Activated T-helper 1 cell treated with anti-CD3 and anti-CD28 coated beads, Interleukin-2, amount 50 U/mL, for 16 hours (primary cell): ENCODE data around the gene CAMK2B.
"Not testable (repeated sequence)": the region's sequence is repeated elsewhere in the genome, so short reads cannot be mapped to it uniquely, and the experiment has no call there.

Experiments
- DNase-seq, 2 donors: peaks; one replicate each; pipeline ENCODE4 v3.0.0-alpha.2; 2020; ENCODE audit warnings: low read depth in 1 of 2, low spot score in 1 of 2

Gene CAMK2B

DNA sequence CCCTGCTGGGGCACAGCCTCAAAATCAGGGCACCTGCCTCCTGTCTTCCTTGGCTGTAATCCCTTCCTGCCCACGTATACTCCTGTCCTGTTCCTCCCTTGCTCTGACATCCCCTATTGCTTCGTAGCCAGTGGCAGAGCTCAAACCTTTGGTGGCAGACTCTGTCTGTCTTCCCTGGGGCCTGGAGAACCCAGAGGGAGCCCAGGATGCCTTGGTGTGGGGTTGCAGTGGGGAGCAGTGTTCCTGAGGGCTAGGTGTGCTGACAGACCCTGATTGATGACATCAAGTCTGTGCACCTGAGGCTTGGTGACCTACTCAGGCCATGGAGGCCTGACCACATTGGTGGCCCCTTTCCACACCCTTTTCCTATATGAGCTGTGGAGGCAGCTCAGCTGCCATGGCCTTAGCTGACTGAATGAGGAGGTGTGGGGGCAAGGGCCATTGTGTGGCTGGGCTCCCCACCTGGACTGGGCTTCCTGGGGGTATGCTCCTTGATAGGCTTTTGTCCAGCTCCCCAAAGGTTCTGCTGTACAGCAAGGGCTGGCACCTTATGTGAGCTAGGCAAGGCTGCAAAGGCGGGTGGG lies 130.7 kb downstream of the CAMK2B start:
- no peak for DNase-seq

DNA sequence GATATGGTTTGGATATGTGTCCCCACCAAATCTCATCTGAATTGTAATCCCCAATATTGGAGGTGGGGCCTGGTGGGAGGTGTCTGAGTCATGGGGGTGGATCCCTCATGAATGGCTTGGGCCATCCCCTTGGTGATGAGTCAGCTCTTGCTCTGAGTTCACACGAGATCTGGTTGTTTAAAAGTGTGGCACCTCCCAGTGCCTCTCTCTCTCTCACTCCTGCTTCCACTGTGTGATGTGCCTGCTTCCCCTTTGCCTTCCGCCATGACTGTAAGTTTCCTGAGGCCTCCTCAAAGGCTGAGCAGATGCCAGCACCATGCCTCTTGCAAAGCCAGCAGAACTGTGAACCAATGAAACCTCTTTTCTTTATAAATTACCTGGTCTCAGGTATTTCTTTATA lies 131.3 kb downstream of the CAMK2B start:
- no peak for DNase-seq

DNA sequence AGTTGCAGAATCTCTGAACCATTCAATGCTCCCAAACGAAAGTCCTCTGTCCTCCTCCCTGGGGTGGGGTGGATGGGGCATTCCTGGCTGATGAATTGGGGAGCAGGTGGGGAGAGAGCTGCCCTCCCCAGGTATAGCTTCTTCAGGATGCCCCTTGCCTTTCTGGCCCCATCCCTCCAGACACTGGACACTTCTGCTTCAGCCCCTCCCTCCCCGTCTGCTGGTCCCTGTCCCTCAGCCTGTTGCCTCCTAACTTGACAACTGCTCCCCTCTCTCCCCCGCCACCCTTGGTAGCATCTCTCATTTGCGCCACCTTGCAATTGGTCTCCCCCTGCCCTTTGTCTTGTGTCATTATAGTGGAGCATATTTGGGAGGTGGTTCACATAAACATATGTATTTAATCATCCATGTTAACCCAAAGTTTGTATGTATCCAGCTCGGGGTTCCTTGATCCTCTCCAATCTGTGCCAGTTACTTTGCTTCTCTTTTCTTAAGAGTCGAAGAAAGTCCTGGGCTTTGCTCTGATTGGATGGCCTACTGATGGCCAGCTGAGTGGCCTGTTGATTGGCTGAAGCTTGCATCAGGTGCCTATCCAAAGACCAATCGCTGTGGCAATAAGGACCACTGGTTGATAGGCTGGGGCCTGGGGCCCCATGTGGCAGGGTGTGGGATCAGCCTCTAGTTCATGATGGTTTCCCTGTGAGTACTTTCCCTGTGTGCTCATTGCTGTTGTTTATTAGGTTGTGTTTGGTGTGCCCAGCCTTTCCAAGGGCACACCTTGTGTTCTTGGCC lies 132.2 kb downstream of the CAMK2B start:
- no peak for DNase-seq

DNA sequence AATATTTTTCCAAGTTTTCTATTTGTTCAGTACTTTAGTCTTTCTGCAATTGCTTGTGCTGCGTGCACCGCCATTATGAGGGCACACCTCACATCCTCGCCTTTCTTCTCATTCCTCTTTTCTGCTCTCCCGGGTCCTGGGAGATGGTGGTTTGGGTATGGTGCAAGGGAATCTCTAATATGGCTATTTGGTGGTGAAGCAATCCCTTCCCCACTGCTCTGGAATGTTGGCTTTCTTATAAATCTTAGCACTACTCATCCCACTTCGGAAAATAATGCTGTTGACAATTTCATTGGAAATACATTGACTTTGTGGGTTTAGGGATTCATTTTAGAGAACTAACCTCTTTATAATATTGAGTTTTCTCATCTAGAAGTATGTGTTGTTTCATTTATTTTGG lies 134.2 kb downstream of the CAMK2B start:
- no peak for DNase-seq

DNA sequence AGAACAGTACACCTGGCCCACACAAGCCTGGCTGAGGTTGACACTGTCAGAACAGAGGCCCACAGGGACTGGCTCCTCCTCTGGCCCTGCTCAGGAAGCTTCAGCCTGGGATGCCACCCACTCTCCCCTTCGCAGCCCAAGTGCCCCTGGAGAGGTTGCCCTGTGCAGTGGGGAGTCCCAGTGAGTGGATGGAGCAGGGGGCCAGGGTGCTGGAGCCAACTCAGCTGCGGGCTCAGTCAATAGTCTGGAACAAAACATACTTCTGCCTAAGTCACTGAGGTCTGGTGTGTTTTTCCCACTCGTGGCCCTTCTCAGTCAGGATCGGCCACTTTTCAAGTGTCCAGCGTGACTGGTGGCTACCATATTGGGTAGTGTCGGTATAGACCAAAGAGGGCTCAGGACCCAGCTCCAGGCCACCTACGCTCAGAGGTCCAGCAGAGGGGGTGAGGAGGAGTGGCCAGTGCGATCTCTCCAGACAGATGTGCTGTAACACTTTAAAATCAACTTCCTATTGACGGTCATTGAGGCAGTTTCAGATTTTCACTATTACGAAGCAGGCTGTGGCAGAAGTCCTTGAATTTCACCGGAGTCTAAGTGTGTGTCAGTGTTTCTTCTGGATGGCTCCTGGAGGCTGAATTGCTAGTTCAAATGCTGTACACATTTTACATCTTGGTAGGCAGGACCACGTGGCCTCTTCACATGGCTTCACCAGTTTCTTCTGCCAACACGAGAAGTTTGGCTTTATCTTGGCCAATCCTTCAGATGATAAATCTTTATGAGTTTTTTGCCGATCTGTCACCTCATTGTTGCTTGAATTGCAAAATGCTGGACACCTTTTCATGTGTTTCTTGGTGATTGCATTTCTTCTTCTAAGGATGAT lies 135.2 kb downstream of the CAMK2B start:
- DNase-seq = no peak

DNA sequence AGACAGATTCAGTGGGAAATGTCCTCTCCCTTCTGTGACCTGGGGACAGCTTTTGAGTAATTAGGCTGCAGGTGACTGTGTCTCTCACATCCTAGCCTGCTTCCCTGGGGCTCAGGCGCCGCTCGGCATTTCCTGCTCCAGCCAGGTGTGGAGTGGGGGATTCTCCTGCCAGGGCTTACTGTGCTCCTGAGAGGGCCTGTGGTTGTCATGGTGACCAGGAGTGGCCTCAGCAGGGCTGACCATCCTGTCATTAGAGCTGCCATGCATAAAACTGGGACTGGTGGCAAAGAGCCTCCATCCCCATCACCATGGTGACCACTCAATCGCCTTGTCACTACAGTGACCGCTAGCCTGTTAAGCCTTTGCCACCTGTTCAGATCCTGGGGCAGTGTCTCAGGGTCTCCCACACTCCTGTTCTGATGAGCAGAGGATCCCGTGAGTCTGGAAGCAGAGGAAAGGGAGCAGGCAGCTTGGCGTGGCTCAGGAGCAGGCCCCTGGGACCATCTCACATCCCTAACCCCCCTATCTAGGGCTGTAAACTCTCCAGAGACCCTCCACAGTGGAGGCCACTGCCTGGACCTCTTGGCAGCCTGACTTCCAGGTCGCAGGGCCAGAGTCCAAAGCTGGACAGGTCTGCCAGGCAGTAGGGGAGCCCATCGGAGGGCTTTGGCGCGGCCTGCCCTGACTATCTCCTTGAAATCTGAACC lies 136.0 kb downstream of the CAMK2B start, which contains the start of gene GCK:
Gene GCK (minus strand): TSS at position 154 of the 707 bp plus-strand sequence. CDS start 486 bp downstream, outside the sequence.
- DNase-seq = no peak

DNA sequence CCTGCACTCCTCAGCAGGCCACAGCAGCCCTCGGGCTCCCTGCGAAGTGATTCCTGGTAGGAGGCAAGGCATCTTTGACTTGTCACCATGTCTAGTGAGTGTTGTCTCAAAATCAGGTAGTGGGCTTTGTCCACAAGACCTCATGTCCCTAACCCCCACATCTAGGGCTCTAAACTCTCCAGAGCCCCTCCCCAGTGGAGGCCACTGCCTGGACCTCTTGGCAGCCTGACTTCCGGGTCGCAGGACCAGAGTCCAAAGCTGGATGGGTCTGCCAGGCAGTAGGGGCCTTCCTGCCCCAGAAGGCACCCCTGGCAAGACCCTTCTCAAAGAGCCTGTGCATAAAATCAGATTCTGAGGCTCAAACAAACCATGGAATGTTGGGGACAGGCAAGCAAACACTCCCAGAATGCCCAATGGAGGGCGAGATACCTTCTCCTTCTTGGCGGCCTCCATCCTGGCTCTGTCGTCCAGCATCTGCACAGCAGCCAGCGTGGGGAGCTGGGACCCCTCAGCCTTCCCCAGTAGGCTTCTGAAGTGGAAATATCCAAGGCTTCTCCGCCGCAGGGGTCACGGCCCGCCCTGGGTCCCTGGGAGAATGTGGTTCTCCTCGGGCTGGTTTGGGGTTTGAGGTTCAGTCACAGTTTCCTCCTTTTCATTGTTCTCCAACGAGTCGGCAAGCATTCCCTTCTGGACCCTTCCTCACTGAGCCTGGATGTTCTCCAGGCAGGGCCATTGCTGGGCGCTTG lies 136.7 kb downstream of the CAMK2B start:
- no peak for DNase-seq

DNA sequence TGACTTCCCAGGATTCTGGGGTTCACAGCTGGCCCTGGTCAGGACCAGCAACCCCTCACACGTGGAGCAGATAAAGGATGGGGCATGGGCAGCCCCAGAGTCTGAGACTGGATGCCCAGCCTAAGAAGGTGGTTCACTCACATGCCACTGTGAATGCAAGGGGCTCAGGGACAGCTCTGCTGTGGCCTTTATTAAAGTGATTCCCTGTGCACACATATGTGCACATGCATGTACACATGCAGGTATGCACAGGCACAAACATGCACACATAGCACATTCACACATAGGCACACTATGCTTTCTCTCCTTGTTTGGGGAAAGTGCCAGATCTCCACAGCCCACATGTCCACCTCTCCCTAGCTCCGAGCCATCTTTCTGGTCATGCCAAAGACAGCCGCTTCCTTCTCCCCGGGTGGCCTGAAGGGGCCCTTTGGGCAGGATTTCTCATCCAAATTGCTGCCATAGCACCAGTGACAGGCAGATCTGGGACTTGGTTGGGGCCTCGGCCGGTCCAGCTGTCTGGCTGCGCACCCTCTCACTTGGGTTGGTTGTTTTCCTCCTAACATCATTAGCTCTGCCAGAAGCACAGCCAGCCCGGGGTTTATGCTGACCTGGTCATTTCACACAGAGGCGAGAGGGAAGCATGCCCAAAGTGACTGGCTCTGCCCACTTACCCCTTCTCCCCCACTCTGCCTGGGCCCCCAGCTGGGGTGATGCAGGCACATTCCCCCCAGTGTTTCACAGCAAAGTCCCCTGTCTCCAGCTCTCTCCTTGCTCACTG lies 137.6 kb downstream of the CAMK2B start:
- DNase-seq = no peak

DNA sequence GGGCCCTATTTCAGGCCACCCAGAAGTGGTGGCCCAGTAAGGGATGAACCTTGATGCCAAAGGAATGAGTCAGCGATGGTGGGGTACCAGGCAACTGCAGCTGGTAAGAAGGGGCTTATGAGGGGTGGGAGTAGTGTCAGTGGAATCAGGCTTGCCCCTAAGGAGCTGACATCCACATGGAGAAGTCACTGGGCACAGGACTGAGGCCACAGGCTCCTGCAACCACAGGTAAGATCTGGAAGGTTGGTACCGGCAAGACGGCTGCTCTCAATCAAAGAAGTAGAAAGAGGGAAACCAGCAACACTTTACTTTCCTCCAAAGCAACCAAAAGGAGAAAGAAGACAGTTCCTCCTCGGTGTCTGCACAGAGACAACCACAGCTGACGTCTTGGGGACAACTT lies 138.7 kb downstream of the CAMK2B start:
- no peak for DNase-seq

DNA sequence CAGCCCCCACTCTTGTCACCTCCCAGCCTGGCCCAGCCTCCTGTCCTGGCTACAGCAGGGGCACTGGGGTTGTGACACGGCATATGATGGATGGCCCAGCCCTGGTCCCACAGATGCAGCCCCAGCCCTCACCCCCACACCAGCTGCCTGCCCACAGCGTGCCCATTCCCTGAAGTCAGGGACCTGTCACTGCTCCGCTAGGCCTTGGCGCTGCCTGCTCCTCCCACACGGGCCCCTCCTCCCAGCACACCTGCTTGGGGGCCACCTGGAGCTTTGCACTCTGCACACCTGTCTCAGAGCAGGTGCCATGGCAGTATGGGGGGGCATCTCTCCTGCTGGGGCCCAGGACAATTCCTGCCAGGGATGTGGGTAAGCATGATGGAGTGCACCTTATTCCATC lies 139.7 kb downstream of the CAMK2B start:
- no peak for DNase-seq

DNA sequence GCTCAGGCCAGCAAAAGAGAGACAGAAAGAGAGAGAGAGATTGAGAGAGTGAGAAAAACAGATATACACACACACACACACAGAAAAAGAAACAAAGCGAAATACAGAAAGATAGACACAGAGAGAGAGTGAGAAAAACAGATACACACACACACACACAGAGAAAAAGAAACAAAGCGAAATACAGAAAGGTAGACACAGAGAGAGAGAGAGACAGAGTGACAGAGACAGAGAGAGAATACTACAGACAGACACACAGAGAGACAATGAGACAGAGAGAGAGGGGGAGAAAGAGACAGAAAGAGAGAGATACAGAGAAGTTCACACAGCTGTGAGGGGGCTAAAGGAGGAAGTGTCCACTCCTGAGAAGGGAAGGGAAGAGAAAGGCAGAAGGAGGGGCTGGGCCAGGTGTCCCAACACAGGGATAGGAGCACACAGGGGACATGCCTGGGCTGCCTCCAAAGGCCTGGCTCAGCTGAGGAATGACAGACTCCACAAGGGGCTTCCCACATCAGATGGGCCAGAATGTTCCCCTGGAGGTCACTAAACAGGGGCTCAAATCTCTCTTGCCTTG lies 140.4 kb downstream of the CAMK2B start:
- DNase-seq = no peak

DNA sequence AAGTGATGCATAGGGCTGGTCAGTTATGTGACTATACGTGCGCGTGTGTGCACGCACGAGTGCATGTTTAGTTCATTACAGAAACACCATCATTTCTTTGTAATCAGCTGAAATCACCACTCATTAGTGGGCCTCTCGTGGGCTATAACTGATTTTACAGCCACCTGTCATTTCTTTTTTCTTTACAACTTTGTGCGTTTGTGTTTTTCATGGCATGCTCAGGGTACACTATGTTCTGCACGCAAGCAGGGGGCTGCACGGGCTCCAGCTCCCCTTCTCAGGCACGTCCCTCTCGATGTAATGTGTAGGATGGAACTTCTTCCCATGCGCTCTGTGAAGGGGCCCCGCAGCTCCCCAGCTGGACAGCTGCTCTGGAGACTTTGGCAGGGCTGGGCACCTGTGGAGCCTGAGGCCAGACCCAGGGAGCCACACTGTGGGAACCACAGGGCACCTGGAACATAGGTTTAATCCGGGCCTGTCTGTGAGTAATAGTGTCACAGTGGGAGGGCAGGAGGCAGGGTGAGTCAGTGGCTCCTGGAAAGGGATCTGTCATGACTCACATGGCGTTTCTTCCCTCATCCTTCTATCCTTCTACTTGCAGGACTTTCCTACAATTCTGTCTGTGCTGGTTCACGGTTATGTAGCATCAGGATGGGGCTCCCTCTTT lies 141.1 kb downstream of the CAMK2B start:
- DNase-seq = no peak

DNA sequence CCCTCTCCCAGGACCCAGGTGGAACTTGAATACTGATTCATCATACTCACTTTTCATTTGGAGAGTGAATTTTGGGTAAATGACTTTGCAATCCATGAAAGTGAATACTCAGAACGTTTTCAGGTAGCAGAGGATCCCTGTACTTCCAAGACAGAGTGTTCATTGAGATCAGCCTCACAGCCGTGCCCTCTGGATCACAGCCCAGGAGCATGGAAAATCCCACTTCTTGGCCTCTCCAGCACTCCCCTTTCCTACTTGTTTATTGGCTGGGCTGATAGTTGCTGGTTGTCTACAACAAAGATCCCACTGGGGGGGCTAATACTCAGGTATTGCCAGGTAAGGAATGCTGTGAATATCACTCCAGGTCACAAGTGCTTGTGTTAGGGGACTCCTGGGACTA lies 142.0 kb downstream of the CAMK2B start:
- DNase-seq = no peak

DNA sequence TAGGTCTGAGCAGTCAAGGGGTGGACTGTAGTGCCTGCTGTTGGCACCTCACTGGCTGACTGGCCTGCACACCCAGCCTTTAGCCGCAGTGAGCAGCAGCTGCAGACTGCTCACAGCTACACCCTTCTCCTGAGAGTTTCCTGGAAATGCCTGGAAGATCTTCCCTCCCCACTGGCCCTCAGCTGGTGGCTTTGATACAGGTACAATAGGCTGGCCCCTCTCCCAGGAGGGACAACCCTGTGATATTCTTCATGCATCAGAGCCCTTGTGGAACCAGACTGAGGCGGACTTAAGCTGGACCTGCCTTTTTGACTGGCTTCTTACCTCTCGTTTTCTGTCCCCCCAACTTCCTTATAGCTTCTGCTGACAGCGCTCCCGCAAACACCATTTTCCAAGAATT lies 142.6 kb downstream of the CAMK2B start:
- DNase-seq = no peak

DNA sequence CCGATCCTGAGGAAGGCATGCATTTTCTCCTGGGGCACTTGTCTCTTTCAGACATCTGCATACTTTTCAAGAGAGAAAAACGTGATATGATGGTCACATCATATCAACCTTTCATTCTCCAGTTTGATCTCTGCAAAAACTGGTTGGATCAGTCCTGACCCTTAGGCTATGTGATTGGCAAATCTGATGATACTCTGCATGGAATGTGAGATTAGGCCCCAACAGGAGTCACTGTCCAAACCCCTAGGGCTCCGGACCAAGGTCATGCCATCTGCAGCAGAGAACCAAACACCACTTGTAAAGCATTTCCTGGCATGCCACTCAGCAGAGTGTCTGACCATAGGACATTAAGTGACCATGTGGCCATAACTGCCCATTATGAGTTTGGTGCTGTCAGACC lies 144.8 kb downstream of the CAMK2B start:
- no peak for DNase-seq

DNA sequence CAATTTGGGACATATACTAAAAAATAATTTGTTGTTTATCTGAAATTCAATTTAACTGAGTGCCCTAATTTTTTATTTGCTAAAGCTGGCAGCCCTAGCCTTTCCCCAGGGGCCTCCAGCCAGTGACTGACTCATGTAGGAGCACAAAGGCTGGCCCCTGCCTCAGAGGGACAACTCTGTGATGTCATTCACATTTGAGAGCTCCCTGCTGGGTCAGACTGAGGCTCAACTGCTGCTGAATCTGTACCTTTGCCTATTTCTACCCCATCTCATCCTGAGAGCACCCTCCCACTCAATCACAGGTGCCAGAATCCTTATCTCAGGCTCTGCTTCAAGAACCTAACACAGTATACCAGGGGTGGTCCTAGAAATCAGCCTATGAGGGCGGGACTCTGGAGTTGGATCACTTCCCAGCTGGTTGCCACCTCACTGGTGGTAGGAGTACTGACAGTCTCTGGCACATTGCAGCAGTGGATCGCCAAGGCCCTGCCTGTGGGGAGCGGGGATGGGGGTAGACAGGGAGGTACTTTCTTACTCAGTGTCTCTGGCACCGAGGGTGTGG lies 147.7 kb downstream of the CAMK2B start:
- no peak for DNase-seq

DNA sequence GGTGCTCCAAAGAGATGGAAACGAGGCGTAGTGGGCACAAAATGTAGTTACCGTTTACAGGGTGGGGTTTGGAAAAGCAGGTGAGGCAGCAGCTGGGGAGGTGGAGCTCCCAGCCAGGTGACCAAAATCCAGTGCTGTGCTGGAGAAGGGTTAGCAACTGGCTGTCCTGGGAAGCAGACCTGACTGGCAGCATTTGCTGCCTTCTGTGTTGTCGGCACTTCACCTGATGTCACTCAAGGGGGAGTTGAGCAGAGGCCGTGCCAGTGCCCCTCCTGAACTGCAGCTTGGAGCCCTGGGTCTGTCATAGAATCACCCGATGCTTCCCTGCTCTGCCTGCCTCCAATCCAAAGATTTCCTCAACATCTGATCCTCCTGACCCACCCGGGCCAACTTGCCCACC lies 148.9 kb downstream of the CAMK2B start:
- DNase-seq = no peak

DNA sequence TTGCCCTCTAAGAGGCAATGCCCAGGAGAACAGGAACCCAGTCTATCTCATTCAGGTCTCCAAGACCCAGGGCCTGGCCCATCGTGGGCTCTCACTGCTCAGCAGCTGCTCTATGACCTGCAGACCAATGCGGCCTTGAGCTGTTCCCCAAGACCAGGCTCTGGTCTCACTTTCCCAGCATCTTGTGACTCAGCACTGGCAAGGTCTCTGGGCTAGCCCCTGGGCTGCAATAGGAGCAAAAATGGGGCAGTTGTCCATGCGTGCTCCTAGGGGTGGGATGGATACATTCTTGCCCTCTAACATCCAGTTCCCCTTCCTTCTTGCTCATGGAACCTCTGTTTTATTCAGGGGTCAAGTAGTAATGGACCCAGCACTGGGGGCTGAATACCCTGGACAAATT lies 149.7 kb downstream of the CAMK2B start:
- DNase-seq = no peak

DNA sequence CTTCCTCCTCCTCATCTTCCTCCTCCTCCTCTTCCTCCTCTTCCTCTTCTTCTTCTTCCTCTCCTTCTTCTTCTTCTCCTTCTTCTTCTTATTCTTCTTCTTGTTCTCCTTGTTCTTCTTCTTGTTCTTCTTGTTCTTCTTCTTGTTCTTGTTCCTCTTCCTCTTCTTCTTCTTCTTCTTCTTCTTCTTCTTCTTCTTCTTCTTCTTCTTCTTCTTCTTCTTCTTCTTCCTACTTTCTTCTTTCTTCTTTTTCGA lies 150.8 kb downstream of the CAMK2B start:
- not testable (repeated sequence) for DNase-seq
